GM12878 (cell line): Measurements from ENCODE around the gene RUVBL2. TPM values are rescaled to one million over a fixed set of nuclear protein-coding genes. Genes with fewer than 3 reads are reported as not detected.
A peak's percentile ranks its signal among the peaks of the same experiment; 100 is the strongest.

Experiments
- ATAC-seq: fragments of 200-7000 bp; cut with Tn5 transposase; 3 replicates; pipeline ENCODE4 v1.9.1; 2020; ENCODE audit warnings: mild to moderate bottlenecking, moderate library complexity
- BruUV-seq: library from RNA; stranded (reverse); fragments of 400-500 nt; replicated peaks from 2 replicates; lab custom pipeline; 2021; lab: Mats Ljungman, UMichigan
- CTCF ChIA-PET: fragments of 300-600 bp; sonication (Branson Sonifier 250); formaldehyde crosslinking; extraction: SDS; loops from one replicate; lab custom pipeline; 2021; ENCODE audit warnings: inconsistent platforms; lab: Yijun Ruan, JAX
- POLR2A ChIA-PET: fragments of 350-600 bp; formaldehyde crosslinking; extraction: SDS; loops from one replicate; lab custom pipeline; 2021; ENCODE audit warnings: inconsistent platforms; lab: Charles Lee
- RAD21 ChIA-PET: fragments of 300-600 bp; sonication (Branson Sonifier 250); formaldehyde crosslinking; loops from one replicate; lab custom pipeline; 2023; ENCODE audit warnings: antibody characterized with exemption; ENCODE audit not compliant: unreplicated experiment; lab: Charles Lee
- SMC1A ChIA-PET: fragments of 300-600 bp; sonication (Branson Sonifier 250); formaldehyde crosslinking; loops from one replicate; lab custom pipeline; 2023; ENCODE audit not compliant: unreplicated experiment, uncharacterized antibody; lab: Charles Lee
- DNase-seq: peaks from one replicate; pipeline ENCODE4 v3.0.0-alpha.2; 2011; ENCODE audit warnings: low read depth, low spot score
- FAIRE-seq: peaks from 3 replicates; lab custom pipeline; 2011; peaks lifted over from hg19 to GRCh38; lab: Jason Lieb, UNC
- H2AFZ ChIP-seq: 2 replicates; pipeline ENCODE4 v1.6.0; 2011; ENCODE audit warnings: low read depth, low read length, control low read depth; ENCODE audit not compliant: control insufficient read depth
- H3K27ac ChIP-seq: 2 replicates; pipeline ENCODE4 v1.5.1; 2011; ENCODE audit warnings: control low read depth; ENCODE audit not compliant: control insufficient read depth, insufficient read depth
- H3K27me3 ChIP-seq, 2 experiments: replicated peaks in 1 of 2; 2 replicates each; pipeline versions ENCODE4 v1.6.0 to v1.6.1; 2011; ENCODE audit warnings: low read length in 1 of 2; ENCODE audit not compliant: control insufficient read depth in 2 of 2, insufficient read depth in 2 of 2
- H3K36me3 ChIP-seq, 2 experiments: 2 replicates each; pipeline ENCODE4 v1.5.1; 2011; ENCODE audit warnings: low read length in 1 of 2; ENCODE audit not compliant: control insufficient read depth in 2 of 2, insufficient read depth in 2 of 2
- H3K4me1 ChIP-seq: 2 replicates; pipeline ENCODE4 v1.6.1; 2011; ENCODE audit warnings: mild to moderate bottlenecking, low read length, moderate library complexity, mixed read lengths; ENCODE audit not compliant: control insufficient read depth, insufficient read depth
- H3K4me2 ChIP-seq: 2 replicates; pipeline ENCODE4 v1.6.0; 2011; ENCODE audit warnings: control low read depth; ENCODE audit not compliant: control insufficient read depth, insufficient read depth
- H3K4me3 ChIP-seq: fragments of 200-600 bp; sonication (generic); 2 replicates; pipeline ENCODE4 v1.5.1; 2016
- H3K79me2 ChIP-seq: 2 replicates; pipeline ENCODE4 v1.6.0; 2011; ENCODE audit warnings: low read length; ENCODE audit not compliant: control insufficient read depth, insufficient read depth
- H3K9ac ChIP-seq: 2 replicates; pipeline ENCODE4 v1.8.0; 2011; ENCODE audit warnings: low read length, control low read depth, mixed read lengths; ENCODE audit not compliant: control insufficient read depth, insufficient read depth
- H3K9me3 ChIP-seq: replicated peaks from 3 replicates; pipeline ENCODE4 v1.5.1; 2011; ENCODE audit warnings: mild to moderate bottlenecking, low read length; ENCODE audit not compliant: control insufficient read depth, insufficient read depth
- H4K20me1 ChIP-seq: 2 replicates; pipeline ENCODE4 v1.6.0; 2011; ENCODE audit not compliant: control insufficient read depth, insufficient read depth
- ASH2L ChIP-seq: fragments of 300-600, 200-600 bp; sonication (generic); IDR thresholded peaks from 2 replicates; pipeline ENCODE4 v1.6.1; 2017; ENCODE audit warnings: low read depth, mild to moderate bottlenecking, borderline replicate concordance
- CHD1 ChIP-seq: IDR thresholded peaks from 2 replicates; pipeline ENCODE4 v1.6.1; 2012; ENCODE audit warnings: low read depth, low read length, improper control_type of control experiment
- CHD4 ChIP-seq: fragments of 200-600 bp; sonication (generic); IDR thresholded peaks from 2 replicates; pipeline ENCODE4 v1.6.1; 2016; ENCODE audit warnings: mild to moderate bottlenecking
- CTCF ChIP-seq, 3 experiments: IDR thresholded peaks in 2 of 3; conservative IDR thresholded peaks in 1 of 3; 2 replicates each; pipeline ENCODE4 v1.5.1; 2011; ENCODE audit warnings: low read depth in 3 of 3, low read length in 3 of 3, mild to moderate bottlenecking in 3 of 3, control low read depth in 2 of 3, moderate library complexity in 2 of 3, inconsistent platforms in 1 of 3, mixed read lengths in 1 of 3; ENCODE audit not compliant: control insufficient read depth in 2 of 3, insufficient read depth in 1 of 3; ENCODE audit errors: extremely low read depth in 1 of 3
- EED ChIP-seq: sonication (generic); IDR thresholded peaks from 2 replicates; pipeline ENCODE4 v1.6.1; 2016; ENCODE audit warnings: antibody characterized with exemption, low read depth
- HCFC1 ChIP-seq: fragments of 150-350 bp; IDR thresholded peaks from 2 replicates; pipeline ENCODE4 v1.6.1; 2014; ENCODE audit warnings: low read length
- MAX ChIP-seq: IDR thresholded peaks from 2 replicates; pipeline ENCODE4 v1.6.1; 2012; ENCODE audit warnings: low read depth, low read length, improper control_type of control experiment
- NFYB ChIP-seq: IDR thresholded peaks from 2 replicates; pipeline ENCODE4 v1.6.1; 2011; ENCODE audit warnings: low read depth, mild to moderate bottlenecking, low read length, improper control_type of control experiment, moderate library complexity; ENCODE audit not compliant: insufficient read depth
- NR2C1 ChIP-seq: fragments of 450-650 bp; IDR thresholded peaks from 2 replicates; pipeline ENCODE4 v1.6.1; 2017; ENCODE audit warnings: antibody characterized with exemption, mild to moderate bottlenecking, moderate library complexity
- RCOR1 ChIP-seq: conservative IDR thresholded peaks from 2 replicates; pipeline ENCODE4 v1.6.1; 2012; ENCODE audit warnings: low read depth, low read length, improper control_type of control experiment
- RELA ChIP-seq: fragments of 450-650 bp; IDR thresholded peaks from 2 replicates; pipeline ENCODE4 v1.8.0; 2014; ENCODE audit warnings: borderline replicate concordance; ENCODE audit not compliant: partially characterized antibody
- SIN3A ChIP-seq: IDR thresholded peaks from 2 replicates; pipeline ENCODE4 v1.6.1; 2012; ENCODE audit warnings: low read depth, low read length, improper control_type of control experiment
- SMAD1 ChIP-seq: fragments of 450-650 bp; IDR thresholded peaks from 2 replicates; pipeline ENCODE4 v1.6.1; 2018; ENCODE audit warnings: mild to moderate bottlenecking, low read depth; ENCODE audit not compliant: partially characterized antibody
- TAF1 ChIP-seq: IDR thresholded peaks from 2 replicates; pipeline ENCODE4 v1.6.1; 2011; ENCODE audit warnings: mild to moderate bottlenecking, low read depth, low read length, borderline replicate concordance
- ZNF384 ChIP-seq: IDR thresholded peaks from 2 replicates; pipeline ENCODE4 v1.6.1; 2012; ENCODE audit warnings: low read depth, mild to moderate bottlenecking, low read length, improper control_type of control experiment, borderline replicate concordance
- WGBS: methylation state at CpG from one replicate; pipeline ENCODE4 v1.1.6; 2016; ENCODE audit warnings: low lambda C conversion rate; ENCODE audit not compliant: insufficient replicate concordance, insufficient coverage; ENCODE audit errors: missing lambda C conversion rate; 5-methylcytosine and 5-hydroxymethylcytosine counted together
- in situ Hi-C: fragments of 300-500 bp; cut with MboI; formaldehyde crosslinking; loops from 9 replicates; pipeline ENCODE4 v1.14.3; 2018; ENCODE audit warnings: mixed read lengths
- intact Hi-C: fragments of 100-400 bp; cut with micrococcal nuclease; formaldehyde crosslinking; loops from one replicate; pipeline ENCODE4 v1.14.2; 2022; ENCODE audit not compliant: unreplicated experiment
- polyA plus RNA-seq, 11 experiments: library from polyadenylated mRNA; depleted of rRNA in 4 of 11; unstranded in 6 of 11; stranded (reverse) in 5 of 11; fragments of >200 nt; fragmentation: Nextera tagmentation in 4 of 11; fragmentation: Illumina TruSeq in 1 of 11; extraction: Ambion mirVana in 4 of 11; extraction: Trizol in 1 of 11; gene quantifications; 1 replicate in 1 of 11; 2 replicates in 10 of 11; pipeline versions ENCODE4 v1.2.1 to v1.2.3, GENCODE V29; 2011 to 2016; ENCODE audit warnings: inconsistent platforms in 2 of 11, missing spikeins in 2 of 11, low read depth in 1 of 11
- total RNA-seq, 4 experiments: library from RNA; depleted of rRNA in 3 of 4; stranded (reverse); fragments of >200 nt in 3 of 4; fragmentation: Illumina TruSeq in 1 of 4; extraction: Trizol in 1 of 4; gene quantifications; 2 replicates each; pipeline versions ENCODE4 v1.2.1 to v1.2.3, GENCODE V29; 2013 to 2021

The RUVBL2 gene
- total and polyA plus RNA-seq, 10 of the 15 experiments (the other 5 are each of a cell fraction or from before 2014, with no cell fraction given): 33.8 to 224 (median 125) TPM

- Histone ChIP-seq H3K4me1 (peaks cover 3% of the 10 kb centered on the region), H2AFZ (no peak overlapping the region), H4K20me1 (no peaks in the 10 kb centered on the region), H3K4me3 (no peak overlapping the region), H3K4me2 (peak overlapping the region; percentile 7; the same call in 1 of the 2 replicates), H3K79me2 (peaks cover 45% of the 10 kb centered on the region), H3K9ac (no peak overlapping the region), H3K9me3 (no peaks in the 10 kb centered on the region), H3K27me3 (no peaks in the 10 kb centered on the region), H3K27ac (no peak overlapping the region), H3K36me3 (peaks cover 0 to 15% of the 10 kb centered on the region in 2 experiments; a peak in 3 of 4 replicates)
- intact Hi-C loops: no loop called here
- FAIRE-seq (peak; percentile 54), ATAC-seq (no peak), DNase-seq (no peak)
- SMC1A ChIA-PET: interaction anchor here (1.1 kb wide), 1 partner anchor 12 kb away, joined by 3 read pairs; no protein-coding TSS in a partner anchor
- POLR2A ChIA-PET: no interaction called here
- CTCF ChIA-PET: interaction anchor here (1.1 to 4.0 kb wide), 2 partner anchors 11 to 19 kb away, joined by 3 to 55 read pairs; no protein-coding TSS in a partner anchor
- in situ Hi-C loops: no loop called here
- RAD21 ChIA-PET: no interaction called here
- WGBS: 100% methylated on average over 4 of the region's 4 CpGs
- BruUV-seq: TSS peak; percentile 30
- TF ChIP-seq CTCF (IDR thresholded peaks at IDR 0.05 in 2 of 3, conservative IDR thresholded peaks at IDR 0.05 in 1 of 3; ENCODE audit: control insufficient read depth in 2 of 3, extremely low read depth in 1 of 3, insufficient read depth in 1 of 3, low read depth in 3 of 3, low read length in 3 of 3) (no peak), TAF1 (no peak), NR2C1 (no peak), RCOR1 (no peak), SMAD1 (no peak), RELA (no peak), ZNF384 (no peak), CHD4 (no peak), NFYB (no peak), SIN3A (no peak), EED (no peak), MAX (no peak), ASH2L (no peak), HCFC1 (no peak), CHD1 (no peak)
Observed at GRCh38 chr19:48990400-48990799, 3.3 kb upstream of the RUVBL2 start.
